G401 (cell line): ENCODE measurements around the gene CD48. TPM values are rescaled to one million over a fixed set of nuclear protein-coding genes. Genes with fewer than 3 reads are reported as not detected.

ENCODE experiments used
- DNase-seq: peaks from one replicate; pipeline ENCODE4 v3.0.0-alpha.2; 2015; ENCODE audit warnings: low spot score
- in situ Hi-C: cut with HindIII; loops from 2 replicates; pipeline ENCODE4 v1.10.0; 2016; ENCODE audit warnings: low sequenced_read_pairs, mixed read lengths
- total RNA-seq: library from RNA; depleted of rRNA; stranded (reverse); fragments of >200 nt; shearing (Covaris generic); gene quantifications from 2 replicates; pipeline ENCODE4 v1.2.3, GENCODE V29; 2014; rRNA removed

Gene CD48, protein sequence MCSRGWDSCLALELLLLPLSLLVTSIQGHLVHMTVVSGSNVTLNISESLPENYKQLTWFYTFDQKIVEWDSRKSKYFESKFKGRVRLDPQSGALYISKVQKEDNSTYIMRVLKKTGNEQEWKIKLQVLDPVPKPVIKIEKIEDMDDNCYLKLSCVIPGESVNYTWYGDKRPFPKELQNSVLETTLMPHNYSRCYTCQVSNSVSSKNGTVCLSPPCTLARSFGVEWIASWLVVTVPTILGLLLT
- not detected in 2 replicates for total RNA-seq

DNA sequence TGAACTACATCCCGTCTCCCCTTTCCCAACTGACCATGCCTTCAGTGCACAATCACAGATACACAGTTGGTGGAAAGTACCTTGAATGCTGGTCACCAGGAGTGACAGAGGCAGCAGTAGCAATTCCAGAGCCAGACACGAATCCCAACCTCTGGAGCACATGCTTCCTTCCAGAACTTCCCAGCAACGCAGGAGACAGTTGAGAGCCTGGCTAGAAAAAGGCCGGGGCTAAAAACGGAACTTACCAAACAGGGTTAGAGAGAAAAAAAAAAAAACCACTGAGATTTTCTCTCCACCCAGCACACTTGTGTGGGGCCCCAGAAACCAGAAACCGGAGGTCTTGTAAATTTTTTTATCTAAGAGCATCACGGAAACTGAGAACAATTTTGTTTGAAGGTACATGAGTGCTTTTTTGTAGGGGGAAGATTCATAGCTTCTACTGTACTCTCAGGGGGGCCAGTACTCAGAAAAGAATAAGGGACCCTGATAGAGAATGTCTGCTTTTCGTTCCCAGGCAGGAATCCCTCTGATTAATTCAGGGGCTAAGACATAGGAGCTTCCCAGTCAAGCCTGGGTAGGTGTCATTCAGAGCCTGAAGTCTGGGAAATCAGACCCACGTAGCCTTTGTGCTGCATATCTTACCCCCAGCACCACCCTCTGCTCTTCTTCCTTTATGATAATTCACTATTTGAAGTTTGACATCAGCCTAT lies at the start of gene CD48:
CD48 (minus strand) TSS at position 221 of the 710 bp plus-strand sequence; CDS start at position 162, 59 bp downstream.
- in situ Hi-C loops, result no loop called here
- no peak for DNase-seq

DNA sequence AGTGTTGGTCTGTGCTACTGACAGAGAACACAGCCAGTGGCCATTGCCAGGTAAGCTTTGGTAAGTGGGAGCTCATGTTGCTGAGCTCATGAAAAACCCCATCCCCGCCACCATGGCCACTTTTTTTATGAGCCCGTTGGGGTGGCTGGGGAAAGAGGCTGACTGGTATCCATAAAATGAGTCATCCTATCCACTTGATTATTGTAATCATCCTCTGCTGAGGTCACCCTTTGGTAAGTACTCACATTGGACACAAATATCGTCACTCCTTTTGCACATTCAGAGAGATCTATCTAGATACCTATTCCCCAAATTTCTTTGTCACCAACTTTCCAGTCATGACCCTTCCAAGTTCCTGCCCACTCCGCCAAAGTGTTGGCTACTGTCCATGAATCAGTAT lies 49.4 kb upstream of the CD48 start:
- no peak for DNase-seq
- in situ Hi-C loops, result no loop called here

DNA sequence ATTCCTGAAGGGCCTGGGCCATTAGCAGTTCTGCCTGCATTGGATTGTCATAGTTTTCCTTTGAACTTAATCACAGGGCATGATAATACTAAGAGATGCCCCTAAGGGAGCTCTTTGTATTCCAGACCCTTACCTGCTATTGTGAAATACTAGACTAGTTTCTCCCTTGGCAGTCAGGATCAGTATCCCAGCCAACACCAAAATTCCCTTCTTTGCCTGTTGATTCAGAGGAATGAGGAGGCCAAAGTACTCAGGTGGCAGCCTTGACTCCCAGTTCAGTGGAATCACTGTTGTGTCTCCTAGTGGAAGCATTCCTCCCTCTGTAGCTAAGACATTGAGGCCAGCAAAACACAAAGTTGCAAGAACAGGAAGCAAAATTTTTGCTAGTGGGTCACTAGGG lies 48.1 kb upstream of the CD48 start:
- DNase-seq, result no peak
- in situ Hi-C loops, result no loop called here

DNA sequence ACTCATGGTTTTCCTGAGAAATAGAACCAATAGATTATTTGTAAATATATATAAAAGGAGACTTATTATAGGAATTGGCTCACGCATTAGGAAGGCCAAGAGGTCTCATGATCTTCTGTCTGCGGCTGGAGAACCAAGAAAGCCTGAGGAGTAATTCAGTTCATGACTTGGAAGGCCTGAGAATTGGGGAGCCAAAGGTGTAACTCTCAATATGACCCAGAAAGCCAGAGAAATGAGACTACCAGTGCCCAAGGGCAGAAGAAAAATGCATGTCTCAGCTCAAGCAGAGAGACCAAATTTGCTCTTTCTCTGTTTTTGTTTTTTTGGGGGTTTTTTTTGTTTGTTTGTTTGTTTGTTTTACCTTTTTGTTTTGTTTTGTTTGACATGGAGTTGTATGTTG lies 46.9 kb upstream of the CD48 start:
- in situ Hi-C loops, result no loop called here
- DNase-seq, result no peak

DNA sequence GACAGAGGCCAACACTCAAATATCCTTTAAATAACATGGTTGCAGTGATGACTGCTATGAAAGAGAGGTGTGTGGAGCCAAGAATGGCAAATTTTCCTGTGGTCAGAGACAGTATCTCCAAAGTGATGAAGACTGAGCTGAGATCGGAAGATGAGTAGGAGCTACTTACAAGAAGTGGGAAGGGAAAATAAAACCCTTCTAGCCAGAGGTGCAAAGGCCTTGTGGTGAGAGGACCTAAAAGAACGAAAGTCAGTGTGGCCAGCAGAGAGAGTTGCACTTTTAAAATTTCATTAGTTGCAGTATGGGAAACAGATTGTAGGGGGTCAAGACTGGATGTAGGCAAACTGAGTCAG lies 45.2 kb upstream of the CD48 start:
- in situ Hi-C loops, result no loop called here
- DNase-seq, result no peak

DNA sequence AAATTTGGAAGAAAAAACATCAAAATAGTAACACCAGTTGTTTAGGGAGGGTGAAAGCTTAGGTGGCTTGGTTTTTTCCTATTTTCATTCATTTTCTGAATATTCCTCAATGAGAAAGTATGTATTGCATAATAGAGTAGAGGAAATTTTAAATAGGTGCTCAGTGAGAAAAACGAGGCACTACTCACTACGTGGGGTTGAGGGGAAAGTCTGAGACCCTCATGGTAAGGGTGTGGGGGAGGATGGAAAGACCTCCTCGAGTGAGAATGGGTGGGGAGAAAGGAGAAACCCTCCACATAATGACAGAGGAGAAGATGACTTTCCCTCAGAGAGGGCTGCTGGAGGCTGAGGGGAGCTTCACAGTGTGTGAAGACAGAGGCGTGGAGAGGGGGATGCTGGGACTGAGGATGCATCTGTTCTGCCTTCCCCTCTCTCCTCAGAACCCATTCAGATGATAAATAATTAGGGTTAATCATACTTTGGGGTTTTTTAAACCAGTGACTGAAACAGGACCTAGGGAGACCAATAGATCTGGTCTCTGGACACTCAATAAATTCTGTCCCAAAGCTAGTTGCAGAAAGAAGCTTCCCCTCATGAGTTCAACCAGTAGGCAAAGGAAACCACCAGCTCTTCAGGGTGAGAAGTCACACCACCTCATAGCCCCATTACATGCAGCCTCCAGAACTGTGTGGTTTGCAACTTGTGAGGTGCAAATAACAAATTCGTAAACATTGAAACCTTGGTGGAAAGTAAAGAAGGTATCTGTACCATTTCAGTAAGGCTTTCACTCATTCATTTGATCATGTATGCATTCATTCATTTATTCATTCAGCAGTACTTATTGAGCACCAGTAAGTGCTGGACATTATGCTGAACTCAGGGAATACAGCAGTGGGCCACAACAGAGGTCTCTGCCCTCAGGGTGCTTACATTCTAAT lies 44.6 kb upstream of the CD48 start:
- no peak for DNase-seq
- in situ Hi-C loops, result no loop called here

DNA sequence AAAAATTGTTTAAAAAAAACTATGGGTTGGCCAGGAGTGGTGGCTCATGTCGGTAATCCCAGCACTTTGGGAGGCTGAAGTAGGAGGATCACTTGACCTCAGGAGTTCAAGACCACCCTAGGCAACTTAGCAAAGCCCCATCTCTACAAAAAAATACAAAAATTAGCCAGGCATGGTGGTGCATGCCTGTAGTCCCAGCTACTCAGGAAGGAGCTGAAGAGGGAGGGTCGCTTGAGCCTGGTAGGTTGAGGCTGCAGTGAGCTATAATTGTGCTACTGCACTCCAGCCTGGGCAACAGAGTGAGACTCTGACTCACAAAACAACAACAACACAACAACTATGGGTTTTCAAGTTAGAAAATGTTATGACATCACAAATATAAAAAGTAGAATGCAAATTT lies 43.8 kb upstream of the CD48 start:
- in situ Hi-C loops, result no loop called here
- no peak for DNase-seq

DNA sequence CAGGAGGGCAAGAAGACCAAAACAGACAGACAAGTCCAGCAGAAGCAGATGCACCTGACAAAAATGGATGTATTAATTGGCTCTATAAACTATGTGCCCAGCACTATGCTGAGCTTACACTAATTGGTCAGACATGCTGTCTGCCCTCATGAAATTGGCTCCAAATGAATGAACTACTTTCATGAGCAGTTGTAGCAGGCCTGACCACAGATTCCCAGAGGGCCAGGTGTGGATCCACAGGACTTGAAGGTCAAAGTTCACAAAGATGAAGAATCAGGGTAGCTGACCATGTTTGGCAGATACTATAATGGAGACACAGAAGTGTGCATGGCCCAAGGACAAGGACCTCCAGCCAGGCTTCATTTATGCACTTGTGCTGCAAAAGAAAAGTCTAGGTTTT lies 42.0 kb upstream of the CD48 start:
- in situ Hi-C loops, result no loop called here
- DNase-seq, result no peak

DNA sequence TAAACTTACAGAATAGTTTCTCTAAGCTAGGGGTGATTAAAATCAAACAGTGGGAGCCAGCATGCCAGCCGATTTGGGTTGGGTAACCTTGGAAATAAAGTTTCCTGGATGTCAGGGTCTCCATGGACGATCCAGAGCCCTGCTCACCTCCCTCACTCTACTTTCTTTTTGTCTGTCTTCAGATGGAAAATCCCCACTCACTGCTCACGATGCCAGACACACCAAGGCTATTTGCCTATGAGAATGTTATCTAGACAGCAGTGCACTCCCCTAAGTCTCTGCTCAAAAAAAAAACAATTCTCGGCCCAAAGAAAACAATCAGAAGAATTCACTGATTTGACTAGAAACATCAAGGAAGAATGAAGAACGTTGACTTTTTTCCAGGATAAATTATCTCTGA lies 41.3 kb upstream of the CD48 start:
- DNase-seq, result no peak
- in situ Hi-C loops, result no loop called here

DNA sequence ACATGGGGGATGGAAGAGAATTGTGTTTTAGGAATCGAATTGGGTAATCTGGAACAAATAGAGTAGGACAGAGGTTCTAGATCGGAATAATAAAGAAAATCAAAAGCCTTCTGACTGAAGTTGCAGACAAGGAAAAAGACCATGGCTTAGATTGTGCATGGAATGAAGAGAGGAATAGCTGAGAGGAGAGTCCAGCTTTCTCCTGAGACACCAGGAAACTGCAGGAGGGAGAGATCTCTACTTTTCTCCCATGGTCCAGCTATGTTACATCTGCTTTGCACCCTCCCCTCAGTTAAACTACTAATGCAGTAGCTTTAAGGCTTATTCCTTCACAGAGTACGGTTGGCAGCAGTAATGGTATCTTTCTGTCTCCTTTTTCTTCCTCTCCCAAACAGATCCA lies 40.8 kb upstream of the CD48 start:
- in situ Hi-C loops, result no loop called here
- no peak for DNase-seq

DNA sequence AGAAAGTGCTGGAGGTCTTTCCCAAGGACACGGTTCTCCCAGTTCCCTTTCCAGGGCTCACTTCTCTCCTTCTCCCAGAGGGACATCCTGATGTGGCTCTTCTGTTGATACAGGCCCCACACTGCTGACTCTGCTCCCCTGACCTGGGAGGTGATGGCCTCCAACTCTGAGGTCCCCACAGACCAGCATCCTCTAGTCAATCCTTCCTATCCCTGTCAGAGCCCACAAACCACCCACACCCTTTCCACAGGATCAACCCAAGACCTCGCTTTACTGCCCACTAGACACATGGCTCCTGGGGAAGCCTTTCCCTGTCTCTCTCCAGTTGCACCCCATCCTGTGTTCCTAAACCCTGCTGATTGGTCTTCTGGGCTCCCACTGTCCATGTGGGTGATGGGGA lies 39.0 kb upstream of the CD48 start:
- no peak for DNase-seq
- in situ Hi-C loops, result no loop called here

DNA sequence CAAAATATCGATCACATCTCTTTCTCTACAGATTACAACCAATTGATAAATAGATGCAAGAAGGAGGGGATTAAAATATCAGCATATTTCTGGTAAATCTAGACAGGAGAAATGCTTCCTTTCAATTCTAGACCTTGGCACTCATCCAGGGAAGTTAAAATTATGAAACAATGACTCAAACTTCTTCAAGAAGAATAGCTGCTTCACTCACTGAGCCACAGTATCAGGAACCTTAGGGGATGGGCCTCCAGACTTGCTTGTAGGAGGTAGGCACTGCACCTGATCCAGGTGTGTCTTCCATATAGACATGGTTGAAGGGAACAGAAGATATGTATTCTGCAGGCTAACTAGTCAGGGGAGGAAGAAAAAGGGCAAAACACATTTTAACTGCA lies 37.3 kb upstream of the CD48 start:
- no peak for DNase-seq
- in situ Hi-C loops, result no loop called here

DNA sequence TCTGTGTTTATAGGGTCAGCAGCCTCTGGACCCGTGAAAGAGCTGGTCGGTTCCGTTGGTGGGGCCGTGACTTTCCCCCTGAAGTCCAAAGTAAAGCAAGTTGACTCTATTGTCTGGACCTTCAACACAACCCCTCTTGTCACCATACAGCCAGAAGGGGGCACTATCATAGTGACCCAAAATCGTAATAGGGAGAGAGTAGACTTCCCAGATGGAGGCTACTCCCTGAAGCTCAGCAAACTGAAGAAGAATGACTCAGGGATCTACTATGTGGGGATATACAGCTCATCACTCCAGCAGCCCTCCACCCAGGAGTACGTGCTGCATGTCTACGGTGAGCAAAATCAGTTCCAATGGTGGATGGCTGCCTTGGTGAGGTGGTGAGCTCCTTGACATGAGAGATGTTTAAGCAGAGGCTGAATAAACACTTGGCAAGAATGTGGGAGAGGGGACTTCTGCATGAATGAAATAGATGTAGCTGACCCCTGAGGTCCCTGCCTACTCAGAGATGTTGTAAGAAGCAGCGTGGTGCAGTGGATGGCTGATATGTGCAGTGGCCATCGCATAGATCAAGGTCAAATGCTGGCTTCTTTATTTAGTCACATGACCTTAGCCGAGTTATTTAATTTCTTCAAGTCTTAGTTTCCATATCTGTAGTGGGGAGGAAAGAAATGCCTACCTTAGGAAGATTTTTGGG lies 36.7 kb upstream of the CD48 start:
- in situ Hi-C loops, result no loop called here
- DNase-seq, result no peak

DNA sequence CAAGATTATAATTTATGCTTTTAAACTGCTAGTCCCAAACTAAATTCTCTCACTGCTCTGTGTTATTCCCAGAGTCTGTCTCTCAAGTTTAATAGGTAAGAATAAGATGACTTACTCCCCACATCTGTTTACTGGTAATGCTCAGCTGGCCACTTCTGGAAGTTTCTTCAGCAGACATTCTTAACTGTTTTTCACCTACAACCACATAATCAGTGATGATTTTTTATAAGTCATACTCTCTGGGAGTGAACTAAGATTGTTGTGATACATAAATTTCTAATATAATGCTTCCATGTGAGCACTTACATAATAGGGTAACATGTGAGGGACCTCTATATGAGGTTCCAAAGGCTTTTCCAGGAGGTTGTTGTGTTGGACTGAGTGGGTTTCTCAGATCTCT lies 36.1 kb upstream of the CD48 start:
- no peak for DNase-seq
- in situ Hi-C loops, result no loop called here

DNA sequence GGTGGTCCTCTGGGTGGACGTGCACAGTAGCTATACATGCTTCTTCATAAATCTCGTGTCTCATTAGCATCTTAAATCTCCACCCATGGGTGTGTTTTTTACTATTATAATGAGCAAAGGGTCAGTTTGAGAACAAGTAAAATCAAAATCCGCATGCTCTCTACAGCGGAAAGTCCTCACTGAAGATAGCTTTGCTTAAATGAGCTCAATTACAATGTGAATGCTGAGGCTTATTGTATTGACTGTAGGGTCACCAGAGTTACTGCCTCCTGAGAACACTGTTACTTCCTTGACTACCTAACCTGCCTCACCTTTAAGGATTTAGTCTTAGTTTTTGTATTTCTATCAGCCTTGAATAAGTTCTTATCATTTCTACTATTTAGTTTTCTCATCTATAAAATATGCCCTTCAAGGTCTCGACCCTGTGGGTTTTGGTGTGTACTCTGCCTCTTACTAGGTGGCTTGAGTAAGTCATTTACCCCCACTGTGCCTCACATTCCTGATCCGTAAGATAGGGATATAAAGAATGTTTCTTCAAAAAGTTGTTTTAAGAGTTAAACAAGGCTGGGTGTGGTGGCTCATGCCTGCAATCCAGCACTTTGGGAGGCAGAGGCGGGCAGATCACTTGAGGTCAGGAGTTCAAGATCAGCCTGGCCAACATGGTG lies 35.3 kb upstream of the CD48 start:
- in situ Hi-C loops, result no loop called here
- no peak for DNase-seq

DNA sequence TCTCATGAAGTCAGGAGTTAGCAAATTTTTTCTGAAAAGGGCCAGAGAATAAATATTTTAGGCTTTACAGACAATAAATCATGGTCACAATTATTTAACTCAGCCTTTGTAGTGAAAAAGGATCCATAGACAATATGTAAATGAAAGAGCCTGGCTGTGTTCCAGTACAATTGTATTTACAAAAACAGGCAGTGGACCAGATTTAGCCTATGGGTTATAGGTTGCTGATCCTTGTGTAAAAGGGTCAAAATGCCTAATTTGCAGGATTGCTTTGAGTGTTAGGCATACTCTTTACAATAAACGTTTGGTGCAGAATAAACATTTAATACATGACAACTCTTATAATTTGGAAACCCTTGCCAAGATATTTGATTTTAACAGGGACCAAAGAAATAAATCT lies 33.9 kb upstream of the CD48 start:
- in situ Hi-C loops, result no loop called here
- DNase-seq, result no peak

DNA sequence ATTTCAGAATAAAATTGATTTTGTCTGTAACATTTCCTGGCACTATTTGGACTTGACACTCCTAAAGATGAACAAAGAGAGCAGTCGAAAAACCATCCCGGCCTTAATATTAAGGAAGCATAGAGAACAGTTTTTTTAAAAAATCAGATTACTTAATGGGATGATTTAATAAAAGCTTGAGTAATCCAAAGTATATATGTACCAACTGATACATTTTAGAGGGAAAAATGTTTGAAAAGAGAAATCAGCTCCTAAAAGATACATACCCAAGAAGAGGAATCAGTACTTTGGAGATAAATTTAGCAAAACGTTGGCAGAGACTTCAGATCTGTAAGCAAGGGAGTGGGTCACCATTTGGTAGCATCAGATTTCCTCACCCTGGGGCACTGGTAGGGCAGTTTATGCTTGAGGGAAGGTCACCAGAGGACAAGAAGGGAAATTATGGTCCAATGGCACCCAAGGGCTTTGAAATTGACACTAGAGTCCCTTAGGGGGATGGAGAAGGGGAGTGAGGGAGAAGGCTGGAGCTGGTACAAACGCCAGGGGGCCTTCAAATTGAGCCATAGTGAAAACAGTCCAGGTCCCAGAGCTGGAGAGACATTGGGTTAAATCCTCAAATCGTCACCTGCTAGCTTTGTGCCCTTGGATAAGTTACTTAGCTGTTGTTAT lies 33.4 kb upstream of the CD48 start:
- in situ Hi-C loops, result no loop called here
- no peak for DNase-seq

DNA sequence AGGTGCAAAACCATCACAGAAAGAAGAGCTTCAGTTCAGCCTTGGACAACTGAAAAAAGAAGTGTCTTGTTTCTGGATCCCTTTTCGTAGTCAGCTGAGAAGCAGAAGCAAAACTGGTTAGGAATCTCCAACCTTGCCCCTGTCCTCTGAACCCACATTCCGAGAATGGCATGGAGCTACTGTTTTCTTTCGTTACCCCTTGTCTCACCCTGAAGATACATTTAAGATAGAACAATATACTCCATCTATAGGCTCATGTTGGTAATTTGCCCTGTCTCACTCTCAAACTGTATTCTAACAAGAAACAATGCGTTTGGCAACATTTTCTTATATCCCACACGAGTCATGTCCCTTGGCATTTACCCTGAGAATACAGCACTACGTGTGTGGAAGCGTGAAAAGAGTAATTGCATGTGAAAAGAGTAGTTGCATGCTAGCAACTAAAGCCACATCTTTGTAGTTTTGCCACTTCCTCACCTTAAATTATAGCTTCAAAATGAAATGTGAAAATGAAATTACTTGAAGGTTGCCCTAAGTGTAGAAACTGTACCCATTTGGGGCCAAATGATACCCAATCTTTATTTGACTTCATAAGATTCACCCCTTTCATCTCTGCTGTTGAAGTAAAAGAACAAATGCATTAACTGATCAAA lies 32.7 kb upstream of the CD48 start:
- in situ Hi-C loops, result no loop called here
- DNase-seq, result no peak
